H9 (cell line): ENCODE results near the gene TSGA10. TPM values are rescaled to one million over a fixed set of nuclear protein-coding genes. Genes with fewer than 3 reads are reported as not detected.
"Not testable (repeated sequence)": the region's sequence is repeated elsewhere in the genome, so short reads cannot be mapped to it uniquely, and the experiment has no call there.

Source experiments
- DNase-seq: peaks from one replicate; pipeline ENCODE4 v3.0.0-alpha.2; 2017
- H2AFZ ChIP-seq: one replicate; pipeline ENCODE4 v1.6.1; 2013; ENCODE audit warnings: mild to moderate bottlenecking, low read length, control low read depth, moderate library complexity
- H2AK5ac ChIP-seq: 2 replicates; pipeline ENCODE4 v1.6.1; 2013; ENCODE audit warnings: low read length, control low read depth, mixed read lengths; ENCODE audit not compliant: insufficient read length
- H2BK120ac ChIP-seq: one replicate; pipeline ENCODE4 v1.6.1; 2013; ENCODE audit warnings: low read depth, mild to moderate bottlenecking, low read length, control low read depth, inconsistent platforms; ENCODE audit not compliant: poor library complexity, severe bottlenecking
- H2BK12ac ChIP-seq: 2 replicates; pipeline ENCODE4 v1.6.1; 2013; ENCODE audit warnings: low read length, control low read depth, mixed read lengths, low read depth; ENCODE audit not compliant: insufficient read length
- H2BK15ac ChIP-seq: 2 replicates; pipeline ENCODE4 v1.6.1; 2013; ENCODE audit warnings: low read depth, low read length, control low read depth
- H2BK20ac ChIP-seq: one replicate; pipeline ENCODE4 v1.6.1; 2013; ENCODE audit warnings: low read depth, mild to moderate bottlenecking, low read length, control low read depth, inconsistent platforms; ENCODE audit not compliant: poor library complexity, severe bottlenecking
- H2BK5ac ChIP-seq: 2 replicates; pipeline ENCODE4 v1.6.1; 2013; ENCODE audit warnings: low read length, control low read depth, mixed read lengths; ENCODE audit not compliant: insufficient read length
- H3K14ac ChIP-seq: 2 replicates; pipeline ENCODE4 v1.6.1; 2013; ENCODE audit warnings: low read length, control low read depth; ENCODE audit not compliant: insufficient read depth
- H3K18ac ChIP-seq: 2 replicates; pipeline ENCODE4 v1.6.1; 2013; ENCODE audit warnings: low read depth, mild to moderate bottlenecking, mixed read lengths, low read length, control low read depth; ENCODE audit not compliant: insufficient read length
- H3K23ac ChIP-seq: 2 replicates; pipeline ENCODE4 v1.6.1; 2013; ENCODE audit warnings: low read length, control low read depth, mixed read lengths, low read depth; ENCODE audit not compliant: insufficient read length
- H3K23me2 ChIP-seq: 2 replicates; pipeline ENCODE4 v1.6.1; 2013; ENCODE audit warnings: low read depth, mild to moderate bottlenecking, mixed read lengths, low read length, control low read depth; ENCODE audit not compliant: insufficient read length, poor library complexity, severe bottlenecking
- H3K27ac ChIP-seq: 2 replicates; pipeline ENCODE4 v1.5.1; 2013; ENCODE audit warnings: low read length, control low read depth, mixed read lengths, low read depth; ENCODE audit not compliant: insufficient read length
- H3K27me3 ChIP-seq: 2 replicates; pipeline ENCODE4 v1.6.1; 2013; ENCODE audit warnings: low read length, control low read depth, inconsistent platforms; ENCODE audit not compliant: insufficient read depth
- H3K4ac ChIP-seq: 2 replicates; pipeline ENCODE4 v1.6.1; 2013; ENCODE audit warnings: low read depth, mild to moderate bottlenecking, control low read depth, inconsistent platforms, low read length, moderate library complexity
- H3K4me1 ChIP-seq: 2 replicates; pipeline ENCODE4 v1.6.1; 2013; ENCODE audit warnings: low read length, control low read depth, inconsistent platforms; ENCODE audit not compliant: insufficient read depth
- H3K4me2 ChIP-seq: 2 replicates; pipeline ENCODE4 v1.6.1; 2013; ENCODE audit warnings: low read length, control low read depth, mixed read lengths; ENCODE audit not compliant: insufficient read length, insufficient read depth
- H3K56ac ChIP-seq: 2 replicates; pipeline ENCODE4 v1.6.1; 2013; ENCODE audit warnings: low read depth, mild to moderate bottlenecking, mixed read lengths, low read length, control low read depth; ENCODE audit not compliant: insufficient read length
- H3K79me1 ChIP-seq: 2 replicates; pipeline ENCODE4 v1.6.1; 2013; ENCODE audit warnings: low read depth, mild to moderate bottlenecking, moderate library complexity, low read length, control low read depth, inconsistent platforms; ENCODE audit not compliant: insufficient read depth, poor library complexity, severe bottlenecking
- H3K79me2 ChIP-seq: 2 replicates; pipeline ENCODE4 v1.6.1; 2013; ENCODE audit warnings: low read length, control low read depth, inconsistent platforms; ENCODE audit not compliant: insufficient read depth
- H3K9ac ChIP-seq: 2 replicates; pipeline ENCODE4 v1.6.1; 2013; ENCODE audit warnings: low read length, control low read depth, mixed read lengths; ENCODE audit not compliant: insufficient read length; ENCODE audit errors: extremely low read depth
- H3K9me3 ChIP-seq: one replicate; pipeline ENCODE4 v1.6.1; 2013; ENCODE audit warnings: low read depth, low read length, inconsistent platforms; ENCODE audit not compliant: control insufficient read depth
- H3T11ph ChIP-seq: one replicate; pipeline ENCODE4 v1.6.1; 2013; ENCODE audit warnings: mild to moderate bottlenecking, low read length, control low read depth, inconsistent platforms
- H4K20me1 ChIP-seq: one replicate; pipeline ENCODE4 v1.6.1; 2013; ENCODE audit not compliant: control insufficient read depth, insufficient read length, insufficient read depth
- H4K5ac ChIP-seq: 2 replicates; pipeline ENCODE4 v1.6.1; 2013; ENCODE audit warnings: low read depth, mild to moderate bottlenecking, mixed read lengths, low read length, control low read depth; ENCODE audit not compliant: insufficient read length
- H4K8ac ChIP-seq: replicated peaks from 2 replicates; pipeline ENCODE4 v1.6.1; 2013; ENCODE audit warnings: low read length, control low read depth, mixed read lengths, low read depth; ENCODE audit not compliant: insufficient read length
- H4K91ac ChIP-seq: 2 replicates; pipeline ENCODE4 v1.6.1; 2013; ENCODE audit warnings: low read depth, mild to moderate bottlenecking, moderate library complexity, mixed read lengths, low read length, control low read depth; ENCODE audit not compliant: insufficient read length
- H3K27ac Mint-ChIP-seq, 3 experiments: 2 replicates in 2 of 3; 3 replicates in 1 of 3; pipeline ENCODE4 v1.8.0; 2020 to 2021; ENCODE audit warnings: mixed read lengths in 3 of 3, mild to moderate bottlenecking in 1 of 3, moderate library complexity in 1 of 3
- H3K27me3 Mint-ChIP-seq: 2 replicates; pipeline ENCODE4 v1.8.0; 2021; ENCODE audit warnings: low read depth, mild to moderate bottlenecking, moderate library complexity, mixed read lengths
- H3K36me3 Mint-ChIP-seq, 3 experiments: 2 replicates in 2 of 3; 3 replicates in 1 of 3; pipeline ENCODE4 v1.8.0; 2020 to 2021; ENCODE audit warnings: low read depth in 3 of 3, mixed read lengths in 3 of 3; ENCODE audit not compliant: insufficient read depth in 1 of 3
- H3K4me1 Mint-ChIP-seq, 2 experiments: 2 replicates each; pipeline ENCODE4 v1.8.0; 2020; ENCODE audit warnings: mixed read lengths in 2 of 2
- H3K4me3 Mint-ChIP-seq, 2 experiments: 2 replicates in 1 of 2; 3 replicates in 1 of 2; pipeline ENCODE4 v1.8.0; 2020 to 2021; ENCODE audit warnings: mild to moderate bottlenecking in 2 of 2, mixed read lengths in 2 of 2, moderate library complexity in 1 of 2
- H3K9me3 Mint-ChIP-seq, 2 experiments: 2 replicates in 1 of 2; 3 replicates in 1 of 2; pipeline ENCODE4 v1.8.0; 2020; ENCODE audit warnings: mild to moderate bottlenecking in 2 of 2, mixed read lengths in 2 of 2, moderate library complexity in 1 of 2
- CTCF ChIP-seq: fragments of 200-600 bp; sonication (generic); conservative IDR thresholded peaks from 3 replicates; pipeline ENCODE4 v1.8.0; 2021; ENCODE audit warnings: antibody characterized with exemption, mild to moderate bottlenecking
- WGBS: extraction: QIAGEN DNeasy Blood & Tissue Kit; methylation state at CpG from one replicate; pipeline ENCODE4 v1.1.7; 2013; ENCODE audit warnings: missing lambda C conversion rate, low lambda C conversion rate, mixed read lengths; ENCODE audit not compliant: insufficient read length; ENCODE audit errors: extremely low coverage; 5-methylcytosine and 5-hydroxymethylcytosine counted together
- total RNA-seq: library from RNA; stranded (reverse); gene quantifications from 2 replicates; pipeline ENCODE4 v1.2.1, GENCODE V29; 2021

Gene TSGA10
- total RNA-seq, 1 experiment from 2014 or later: 6.3 TPM

- Mint-ChIP-seq H3K4me3 (no peak overlapping the region), H3K27me3 (no peaks in the 10 kb centered on the region)
- H3T11ph ChIP-seq: no peak overlapping the region
These were observed 43.5 kb upstream of the TSGA10 start for GRCh38 chr2:99198103-99198841.

GRCh38 chr2:99192364-99192763, 37.6 kb upstream of the TSGA10 start:
- H3K27me3 ChIP-seq: not testable (repeated sequence)

More at GRCh38 chr2:99198103-99198841, 43.5 kb upstream of the TSGA10 start:
- Histone ChIP-seq H3K27ac (no peak overlapping the region), H4K8ac (no peak overlapping the region), H3K14ac (no peak overlapping the region), H3K9ac (no peak overlapping the region), H2BK15ac (no peak overlapping the region), H2AK5ac (no peak overlapping the region), H3K79me2 (no peaks in the 10 kb centered on the region), H3K56ac (no peak overlapping the region), H3K27me3 (no peaks in the 10 kb centered on the region), H4K91ac (no peak overlapping the region), H3K4me1 (no peaks in the 10 kb centered on the region), H3K18ac (no peak overlapping the region), H3K23me2 (no peaks in the 10 kb centered on the region), H4K20me1 (no peaks in the 10 kb centered on the region), H2BK120ac (no peak overlapping the region), H3K23ac (no peak overlapping the region), H3K4me2 (no peak overlapping the region), H4K5ac (no peak overlapping the region), H2BK12ac (no peak overlapping the region), H3K4ac (no peak overlapping the region), H2AFZ (no peak overlapping the region), H3K9me3 (no peaks in the 10 kb centered on the region), H3K79me1 (no peaks in the 10 kb centered on the region), H2BK20ac (no peak overlapping the region), H2BK5ac (no peak overlapping the region)
- DNase-seq: no peak
- H3K27ac Mint-ChIP-seq: peak overlapping the region in 2 of 3 experiments; percentile 74 to 85; a peak in 3 of 7 replicates
- TF ChIP-seq CTCF: 0 out of 3 replicates have a peak, but pooled peaks have one; percentile 10
- no peaks in the 10 kb centered on the region for H3K4me1 Mint-ChIP-seq
- H3K36me3 Mint-ChIP-seq: peaks cover 25 to 48% (median 36%) of the 10 kb centered on the region in 3 experiments
- peaks cover 6 to 13% of the 10 kb centered on the region in 2 experiments for H3K9me3 Mint-ChIP-seq
- no CpG with 5 or more reads among the region's 6 CpGs for WGBS

More at GRCh38 chr2:99192364-99192763, 37.6 kb upstream of the TSGA10 start:
- not testable (repeated sequence) for H3T11ph ChIP-seq, H3K9me3 ChIP-seq, H3K9ac ChIP-seq, H3K79me2 ChIP-seq, H2BK5ac ChIP-seq, H3K27me3 Mint-ChIP-seq, H2BK12ac ChIP-seq, H3K4me2 ChIP-seq, H3K4me3 Mint-ChIP-seq, H2BK15ac ChIP-seq, H4K91ac ChIP-seq, H2BK120ac ChIP-seq, DNase-seq, H3K4ac ChIP-seq, H3K23ac ChIP-seq, H3K23me2 ChIP-seq, H3K9me3 Mint-ChIP-seq, H3K27ac ChIP-seq, H3K79me1 ChIP-seq, H2AFZ ChIP-seq, H2BK20ac ChIP-seq, H3K14ac ChIP-seq, H4K5ac ChIP-seq, H4K8ac ChIP-seq, H3K4me1 Mint-ChIP-seq, H3K18ac ChIP-seq, H3K27ac Mint-ChIP-seq, H3K4me1 ChIP-seq, H2AK5ac ChIP-seq, H4K20me1 ChIP-seq, H3K56ac ChIP-seq
- WGBS: no CpG with 5 or more reads among the region's 4 CpGs
- H3K36me3 Mint-ChIP-seq: peaks cover 50 to 73% (median 71%) of the 10 kb centered on the region in 3 experiments
